HL-60 (cell line): ENCODE results near the gene MYO16.

ENCODE experiments used
- CTCF ChIP-seq: IDR thresholded peaks from one replicate; pipeline ENCODE4 v1.5.1; 2011; ENCODE audit warnings: low read length, control low read depth, inconsistent platforms; ENCODE audit not compliant: insufficient read depth
- REST ChIP-seq: IDR thresholded peaks from 2 replicates; pipeline ENCODE4 v1.6.1; 2012; ENCODE audit warnings: low read depth; ENCODE audit not compliant: insufficient replicate concordance

- TF ChIP-seq CTCF: no peak
- TF ChIP-seq REST: no peak
Observed at GRCh38 chr13:108707584-108707983, 78.2 kb downstream of the MYO16 start.
